Esophagus muscularis mucosa (tissue), 4 donors: ENCODE results near the gene TKTL1. TPM values are rescaled to one million over a fixed set of nuclear protein-coding genes. Genes with fewer than 3 reads are reported as not detected.

Experiments used
- DNase-seq: peaks from one replicate; pipeline ENCODE4 v3.0.0-alpha.2; 2017; ENCODE audit errors: extremely low spot score
- H3K27ac ChIP-seq, 4 donors: fragments of 200-600 bp; sonication (generic); replicated peaks in 1 of 4; 1 replicate in 3 of 4; 2 replicates in 1 of 4; pipeline ENCODE4 v1.5.1; 2016 to 2019; ENCODE audit warnings: mild to moderate bottlenecking in 1 of 4
- H3K27me3 ChIP-seq, 4 donors: fragments of 200-600 bp; sonication (generic); one replicate each; pipeline versions ENCODE4 v1.5.1 to v1.6.0; 2016 to 2019
- H3K36me3 ChIP-seq, 4 donors: fragments of 200-600 bp; sonication (generic); one replicate each; pipeline ENCODE4 v1.5.1; 2016 to 2019
- H3K4me1 ChIP-seq, 4 donors: fragments of 200-600 bp; sonication (generic); one replicate each; pipeline ENCODE4 v1.5.1; 2016 to 2019
- H3K4me3 ChIP-seq, 4 donors: fragments of 200-600 bp; sonication (generic); 1 replicate in 2 of 4; 2 replicates in 2 of 4; pipeline ENCODE4 v1.5.1; 2016 to 2019; ENCODE audit warnings: mild to moderate bottlenecking in 4 of 4, moderate library complexity in 1 of 4
- H3K9me3 ChIP-seq, 4 donors: fragments of 200-600 bp; sonication (generic); 1 replicate in 3 of 4; 2 replicates in 1 of 4; pipeline ENCODE4 v1.5.1; 2016 to 2019
- CTCF ChIP-seq, 3 experiments: fragments of 200-600 bp in 2 of 3; fragments of 450-650 bp in 1 of 3; sonication (generic) in 2 of 3; IDR thresholded peaks; one replicate each; pipeline ENCODE4 v1.5.1; 2017 to 2019; ENCODE audit warnings: antibody characterized with exemption in 3 of 3, mild to moderate bottlenecking in 2 of 3, moderate library complexity in 1 of 3
- EP300 ChIP-seq: sonication (generic); formaldehyde crosslinking; IDR thresholded peaks from one replicate; pipeline ENCODE4 v1.6.1; 2017; ENCODE audit warnings: antibody characterized with exemption
- POLR2A ChIP-seq: fragments of 450-650 bp; IDR thresholded peaks from one replicate; pipeline ENCODE4 v1.6.1; 2017; ENCODE audit warnings: antibody characterized with exemption, moderate library complexity, mild to moderate bottlenecking, low read depth
- POLR2AphosphoS5 ChIP-seq, 2 donors: sonication (generic); formaldehyde crosslinking; IDR thresholded peaks; one replicate each; pipeline ENCODE4 v1.6.1; 2017; ENCODE audit warnings: antibody characterized with exemption in 2 of 2
- WGBS: methylation state at CpG from one replicate; pipeline ENCODE4 v1.1.5; 2018; 5-methylcytosine and 5-hydroxymethylcytosine counted together
- intact Hi-C: fragments of 100-400 bp; cut with DNase I; formaldehyde crosslinking; loops from one replicate; pipeline ENCODE4 v1.15.1; 2023
- total RNA-seq, 4 donors: library from RNA; depleted of rRNA; stranded (reverse); fragments of >200 nt; gene quantifications; one replicate each; pipeline versions ENCODE4 v1.1.0 to v1.2.1, GENCODE V29; 2016

The TKTL1 gene
- total RNA-seq, 4 donors from 2014 or later = not detected

- TF ChIP-seq CTCF (IDR thresholded peaks at IDR 0.05) (peak; percentile 67 to 75 (median 68)), POLR2AphosphoS5 (IDR thresholded peaks at IDR 0.05) (no peak)
- peaks cover 0 to 8% (median 0%) of the 10 kb centered on the region in 4 donors for H3K27me3 ChIP-seq
- no peaks in the 10 kb centered on the region for H3K9me3 ChIP-seq
- H3K36me3 ChIP-seq = no peaks in the 10 kb centered on the region
- peaks cover 0 to 6% (median 0%) of the 10 kb centered on the region in 4 donors for H3K4me1 ChIP-seq
- DNase-seq = no peak
- no peak overlapping the region for H3K4me3 ChIP-seq
- no peak overlapping the region for H3K27ac ChIP-seq
- intact Hi-C loops = no loop called here
- 61% methylated on average over 9 of the region's 9 CpGs for WGBS
These were observed 12.7 kb downstream of the TKTL1 start for GRCh38 chrX:154308108-154308946.

DNA sequence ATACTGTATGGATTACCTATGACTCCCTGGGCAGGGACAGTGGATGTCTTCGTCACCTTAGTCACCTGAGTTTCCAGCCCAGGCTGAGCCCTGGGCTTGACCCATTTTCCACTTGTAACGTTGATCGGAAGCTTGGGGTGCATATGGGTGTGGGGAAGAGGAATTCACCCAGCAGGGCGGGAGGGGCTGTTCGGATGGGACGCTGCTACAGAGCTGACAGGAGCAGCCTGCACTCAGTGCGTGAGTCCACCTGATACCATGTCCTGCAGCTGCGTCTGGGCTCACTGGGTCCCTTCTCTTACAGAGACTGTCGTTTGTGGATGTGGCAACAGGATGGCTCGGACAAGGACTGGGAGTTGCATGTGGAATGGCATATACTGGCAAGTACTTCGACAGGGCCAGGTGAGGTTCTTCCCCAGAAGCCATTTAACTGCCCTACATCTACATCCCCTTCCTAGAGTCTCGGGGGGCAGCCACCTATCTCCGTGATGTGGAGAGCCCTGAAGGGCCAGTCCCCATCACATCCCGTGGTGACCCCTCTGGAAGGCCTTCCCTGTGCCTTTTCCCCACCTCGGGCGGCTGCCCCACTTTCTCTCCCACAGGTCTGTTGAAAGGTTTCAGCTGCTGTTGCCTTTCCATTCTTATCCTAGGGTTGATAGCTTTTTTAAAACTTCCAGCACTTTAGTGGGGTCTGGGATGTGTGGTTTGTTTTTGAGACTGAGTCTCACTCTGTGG lies 13.6 kb downstream of the TKTL1 start:
- intact Hi-C loops = no loop called here
- no peak overlapping the region for H3K4me3 ChIP-seq
- no peaks in the 10 kb centered on the region for H3K9me3 ChIP-seq
- DNase-seq = no peak
- peaks cover 0 to 8% (median 0%) of the 10 kb centered on the region in 4 donors for H3K27me3 ChIP-seq
- no peak for TF ChIP-seq CTCF (IDR thresholded peaks at IDR 0.05)
- no peak for TF ChIP-seq POLR2A
- TF ChIP-seq POLR2AphosphoS5 (IDR thresholded peaks at IDR 0.05) = no peak
- no peak for TF ChIP-seq EP300
- H3K36me3 ChIP-seq = no peaks in the 10 kb centered on the region
- H3K4me1 ChIP-seq = peaks cover 0 to 6% (median 0%) of the 10 kb centered on the region in 4 donors
- no peak overlapping the region for H3K27ac ChIP-seq
- WGBS = 81% methylated on average over 16 of the region's 16 CpGs

DNA sequence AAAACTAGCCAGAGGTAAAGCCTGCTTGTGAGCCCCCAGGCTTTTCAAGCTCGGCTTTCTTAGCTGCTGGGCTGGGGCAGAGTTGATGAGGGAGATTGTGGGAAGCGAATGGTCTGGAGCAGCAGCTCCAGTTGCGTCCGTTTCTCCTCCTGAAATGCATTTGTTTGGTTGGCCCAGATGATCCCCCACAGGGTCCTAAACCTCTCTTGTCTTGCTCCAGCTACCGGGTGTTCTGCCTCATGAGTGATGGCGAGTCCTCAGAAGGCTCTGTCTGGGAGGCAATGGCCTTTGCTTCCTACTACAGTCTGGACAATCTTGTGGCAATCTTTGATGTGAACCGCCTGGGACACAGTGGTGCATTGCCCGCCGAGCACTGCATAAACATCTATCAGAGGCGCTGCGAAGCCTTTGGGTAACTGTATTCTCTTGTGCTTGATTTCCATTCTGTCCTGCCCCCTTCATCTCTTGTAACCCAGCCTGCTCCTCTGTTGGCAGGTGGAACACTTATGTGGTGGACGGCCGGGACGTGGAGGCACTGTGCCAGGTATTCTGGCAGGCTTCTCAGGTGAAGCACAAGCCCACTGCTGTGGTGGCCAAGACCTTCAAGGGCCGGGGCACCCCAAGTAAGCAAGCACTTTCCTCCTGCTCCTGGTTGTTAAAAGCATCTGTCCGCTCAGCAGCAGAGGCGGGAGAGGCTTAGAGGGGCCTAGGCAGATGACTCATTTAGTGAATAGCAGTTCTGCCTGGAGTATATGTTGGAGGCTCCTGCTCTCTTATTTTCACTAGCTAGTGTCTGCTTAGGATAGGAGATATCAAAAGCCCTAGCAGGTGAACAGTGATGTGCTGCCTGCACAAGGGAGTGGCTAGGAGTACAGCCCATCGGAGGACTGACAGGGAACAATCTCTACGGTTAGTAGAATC lies 15.3 kb downstream of the TKTL1 start:
- peaks cover 0 to 8% (median 0%) of the 10 kb centered on the region in 4 donors for H3K27me3 ChIP-seq
- H3K9me3 ChIP-seq = no peaks in the 10 kb centered on the region
- H3K4me3 ChIP-seq = no peak overlapping the region
- TF ChIP-seq POLR2A (no peak), EP300 (no peak), CTCF (IDR thresholded peaks at IDR 0.05) (no peak), POLR2AphosphoS5 (IDR thresholded peaks at IDR 0.05) (no peak)
- intact Hi-C loops = no loop called here
- no peaks in the 10 kb centered on the region for H3K36me3 ChIP-seq
- no peak overlapping the region for H3K27ac ChIP-seq
- DNase-seq = no peak
- WGBS = 73% methylated on average over 16 of the region's 19 CpGs
- H3K4me1 ChIP-seq = peaks cover 0 to 6% (median 0%) of the 10 kb centered on the region in 4 donors

DNA sequence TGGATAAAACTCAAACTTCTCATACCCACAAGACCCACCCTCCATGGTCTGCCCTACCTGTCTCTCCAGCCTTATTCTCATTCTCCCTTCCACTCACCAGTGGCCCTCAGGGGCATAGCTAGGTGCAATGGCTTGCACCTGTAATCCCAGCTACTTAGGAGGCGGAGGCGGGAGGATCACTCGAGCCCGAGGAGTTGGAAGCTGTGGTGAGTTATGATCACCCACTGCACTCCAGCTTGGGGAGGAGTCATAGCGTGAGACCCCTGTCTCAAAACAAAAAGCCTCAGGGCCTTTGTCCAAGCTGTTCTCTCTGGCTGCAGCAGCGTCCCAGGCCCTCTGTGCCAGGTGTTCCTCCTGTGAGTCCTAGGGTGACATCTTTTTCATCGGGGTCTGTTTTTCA lies 16.5 kb downstream of the TKTL1 start:
- no peak overlapping the region for H3K4me3 ChIP-seq

More for the DNA sequence above, 16.5 kb downstream of the TKTL1 start:
- TF ChIP-seq POLR2A = no peak
- no peak for TF ChIP-seq CTCF (IDR thresholded peaks at IDR 0.05)
- TF ChIP-seq EP300 = no peak
- no peak for TF ChIP-seq POLR2AphosphoS5 (IDR thresholded peaks at IDR 0.05)
- H3K4me1 ChIP-seq = peaks cover 0 to 6% (median 0%) of the 10 kb centered on the region in 4 donors
- no peaks in the 10 kb centered on the region for H3K36me3 ChIP-seq
- H3K9me3 ChIP-seq = no peaks in the 10 kb centered on the region
- peaks cover 0 to 8% (median 0%) of the 10 kb centered on the region in 4 donors for H3K27me3 ChIP-seq
- intact Hi-C loops = no loop called here
- WGBS = 89% methylated on average over 7 of the region's 7 CpGs
- no peak overlapping the region for H3K27ac ChIP-seq
- DNase-seq = no peak
